Measurements from ENCODE around the gene LONP2.

GRCh38 chr16:48206594-48207242 is 37.4 kb upstream of the LONP2 start:
- TF ChIP-seq, protein P1, sequence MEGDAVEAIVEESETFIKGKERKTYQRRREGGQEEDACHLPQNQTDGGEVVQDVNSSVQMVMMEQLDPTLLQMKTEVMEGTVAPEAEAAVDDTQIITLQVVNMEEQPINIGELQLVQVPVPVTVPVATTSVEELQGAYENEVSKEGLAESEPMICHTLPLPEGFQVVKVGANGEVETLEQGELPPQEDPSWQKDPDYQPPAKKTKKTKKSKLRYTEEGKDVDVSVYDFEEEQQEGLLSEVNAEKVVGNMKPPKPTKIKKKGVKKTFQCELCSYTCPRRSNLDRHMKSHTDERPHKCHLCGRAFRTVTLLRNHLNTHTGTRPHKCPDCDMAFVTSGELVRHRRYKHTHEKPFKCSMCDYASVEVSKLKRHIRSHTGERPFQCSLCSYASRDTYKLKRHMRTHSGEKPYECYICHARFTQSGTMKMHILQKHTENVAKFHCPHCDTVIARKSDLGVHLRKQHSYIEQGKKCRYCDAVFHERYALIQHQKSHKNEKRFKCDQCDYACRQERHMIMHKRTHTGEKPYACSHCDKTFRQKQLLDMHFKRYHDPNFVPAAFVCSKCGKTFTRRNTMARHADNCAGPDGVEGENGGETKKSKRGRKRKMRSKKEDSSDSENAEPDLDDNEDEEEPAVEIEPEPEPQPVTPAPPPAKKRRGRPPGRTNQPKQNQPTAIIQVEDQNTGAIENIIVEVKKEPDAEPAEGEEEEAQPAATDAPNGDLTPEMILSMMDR (IDR thresholded peaks at IDR 0.05; ENCODE audit: insufficient read depth, low read length, poor library complexity, severe bottlenecking): no peak
- TF ChIP-seq EZH2phosphoT487 (conservative IDR thresholded peaks at IDR 0.05; ENCODE audit: low read length): no peak

Data from SU-DHL-6 (cell line).